ENCODE measurements around the gene TSPAN7. TPM values are rescaled to one million over a fixed set of nuclear protein-coding genes. Genes with fewer than 3 reads are reported as not detected.

Gene TSPAN7
- polyA plus RNA-seq, 3 donors, result 55.8 to 72.4 (median 62.3) TPM

GRCh38 chrX:38583181-38583580 is 21.8 kb downstream of the TSPAN7 start:
- no peak for DNase-seq (ENCODE audit: low read depth in 3 of 3, low spot score in 2 of 3)

- DNase-seq (ENCODE audit: low read depth in 3 of 3, low spot score in 2 of 3), result no peak
Measured at GRCh38 chrX:38594434-38594833, 33.1 kb downstream of the TSPAN7 start.

GRCh38 chrX:38595801-38596200 is 34.5 kb downstream of the TSPAN7 start:
- DNase-seq (ENCODE audit: low read depth in 3 of 3, low spot score in 2 of 3), result no peak

- no peak for DNase-seq (ENCODE audit: low read depth in 3 of 3, low spot score in 2 of 3)
Measured at GRCh38 chrX:38596939-38597338, 35.6 kb downstream of the TSPAN7 start.

GRCh38 chrX:38599796-38600755 is 38.7 kb downstream of the TSPAN7 start:
- no peak for DNase-seq (ENCODE audit: low read depth in 3 of 3, low spot score in 2 of 3)

- DNase-seq (ENCODE audit: low read depth in 3 of 3, low spot score in 2 of 3), result no peak
Measured at GRCh38 chrX:38601866-38602265, 40.5 kb downstream of the TSPAN7 start.

GRCh38 chrX:38606821-38607220 is 45.5 kb downstream of the TSPAN7 start:
- DNase-seq (ENCODE audit: low read depth in 3 of 3, low spot score in 2 of 3), result no peak

GRCh38 chrX:38607976-38608375 is 46.6 kb downstream of the TSPAN7 start:
- DNase-seq (ENCODE audit: low read depth in 3 of 3, low spot score in 2 of 3), result no peak

- DNase-seq (ENCODE audit: low read depth in 3 of 3, low spot score in 2 of 3), result no peak
Measured at GRCh38 chrX:38610849-38611248, 49.5 kb downstream of the TSPAN7 start.

GRCh38 chrX:38612281-38612680 is 50.9 kb downstream of the TSPAN7 start:
- DNase-seq (ENCODE audit: low read depth in 3 of 3, low spot score in 2 of 3), result no peak

- no peak for DNase-seq (ENCODE audit: low read depth in 3 of 3, low spot score in 2 of 3)
Measured at GRCh38 chrX:38614485-38614884, 53.1 kb downstream of the TSPAN7 start.

- no peak for DNase-seq (ENCODE audit: low read depth in 3 of 3, low spot score in 2 of 3)
Measured at GRCh38 chrX:38616904-38617303, 55.6 kb downstream of the TSPAN7 start.

- no peak for DNase-seq (ENCODE audit: low read depth in 3 of 3, low spot score in 2 of 3)
Measured at GRCh38 chrX:38618180-38618579, 56.8 kb downstream of the TSPAN7 start.

GRCh38 chrX:38620623-38621022 is 59.3 kb downstream of the TSPAN7 start:
- DNase-seq (ENCODE audit: low read depth in 3 of 3, low spot score in 2 of 3), result no peak

- no peak for DNase-seq (ENCODE audit: low read depth in 3 of 3, low spot score in 2 of 3)
Measured at GRCh38 chrX:38626296-38626695, 65.0 kb downstream of the TSPAN7 start.

GRCh38 chrX:38627683-38628082 is 66.3 kb downstream of the TSPAN7 start:
- no peak for DNase-seq (ENCODE audit: low read depth in 3 of 3, low spot score in 2 of 3)

GRCh38 chrX:38628587-38628986 is 67.2 kb downstream of the TSPAN7 start:
- no peak for DNase-seq (ENCODE audit: low read depth in 3 of 3, low spot score in 2 of 3)

- no peak for DNase-seq (ENCODE audit: low read depth in 3 of 3, low spot score in 2 of 3)
Measured at GRCh38 chrX:38632516-38632915, 71.2 kb downstream of the TSPAN7 start.

- DNase-seq (ENCODE audit: low read depth in 3 of 3, low spot score in 2 of 3), result no peak
Measured at GRCh38 chrX:38634665-38635064, 73.3 kb downstream of the TSPAN7 start.

GRCh38 chrX:38636949-38637819 is 75.8 kb downstream of the TSPAN7 start:
- DNase-seq (ENCODE audit: low read depth in 3 of 3, low spot score in 2 of 3), result no peak

GRCh38 chrX:38638952-38639529 is 77.7 kb downstream of the TSPAN7 start:
- DNase-seq (ENCODE audit: low read depth in 3 of 3, low spot score in 2 of 3), result no peak

Data from right renal cortex interstitium (tissue), 3 donors.